Stimulated activated CD4-positive, alpha-beta T cell treated with anti-CD3 and anti-CD28 coated beads, TNF-alpha, amount 100 ng/mL, for 48 hours (primary cell): ENCODE data around the gene PBXIP1.
"Not testable (repeated sequence)": the region's sequence is repeated elsewhere in the genome, so short reads cannot be mapped to it uniquely, and the experiment has no call there.

ENCODE experiments used
- DNase-seq, 3 donors: peaks; one replicate each; pipeline ENCODE4 v3.0.0-alpha.2; 2020; ENCODE audit warnings: low read depth in 3 of 3

The PBXIP1 gene

GRCh38 chr1:154937085-154937987, 18.6 kb downstream of the PBXIP1 start:
- DNase-seq: peak; percentile 76 to 88 (median 78)

- DNase-seq: peak; percentile 81 to 91 (median 90)
Measured at GRCh38 chr1:154936555-154937084, 19.3 kb downstream of the PBXIP1 start, which contains the start of gene PMVK. Gene PMVK, minus strand, starts transcription at chr1:154936719. Its CDS starts 34 bp downstream, at chr1:154936685.

- no peak for DNase-seq
Measured at GRCh38 chr1:154935749-154936554, 19.9 kb downstream of the PBXIP1 start.

DNA sequence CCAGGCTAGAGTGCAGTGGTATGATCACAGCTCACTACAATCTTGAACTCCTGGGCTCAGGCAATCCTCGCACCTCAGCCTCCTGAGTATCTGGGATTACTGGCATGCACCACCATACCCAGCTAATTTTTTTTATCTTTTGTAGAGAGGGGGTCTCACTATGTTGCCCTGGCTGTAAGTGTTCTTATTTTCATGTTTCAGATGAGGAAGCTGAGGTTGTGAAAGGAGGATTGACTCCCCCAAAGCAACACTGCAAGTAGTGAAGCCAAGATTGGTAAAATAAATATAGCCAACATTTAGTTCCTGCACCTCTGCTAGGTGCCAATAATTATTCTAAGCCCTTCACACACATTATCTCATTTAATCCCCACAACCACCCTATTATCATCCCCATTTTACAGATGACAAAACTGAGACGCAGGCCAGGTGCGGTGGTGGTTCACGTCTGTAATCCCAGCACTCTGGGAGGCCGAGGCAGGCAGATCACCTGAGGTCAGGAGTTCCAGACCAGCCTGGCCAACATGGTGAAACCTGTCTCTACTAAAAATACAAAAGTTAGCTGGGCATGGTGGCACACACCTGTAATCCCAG, 21.4 kb downstream of the PBXIP1 start:
- DNase-seq: no peak

GRCh38 chr1:154931940-154932487, 23.9 kb downstream of the PBXIP1 start:
- DNase-seq: no peak

- DNase-seq: no peak
Measured at GRCh38 chr1:154926201-154926600, 29.7 kb downstream of the PBXIP1 start.

GRCh38 chr1:154925335-154926170, 30.3 kb downstream of the PBXIP1 start:
- no peak for DNase-seq

DNA sequence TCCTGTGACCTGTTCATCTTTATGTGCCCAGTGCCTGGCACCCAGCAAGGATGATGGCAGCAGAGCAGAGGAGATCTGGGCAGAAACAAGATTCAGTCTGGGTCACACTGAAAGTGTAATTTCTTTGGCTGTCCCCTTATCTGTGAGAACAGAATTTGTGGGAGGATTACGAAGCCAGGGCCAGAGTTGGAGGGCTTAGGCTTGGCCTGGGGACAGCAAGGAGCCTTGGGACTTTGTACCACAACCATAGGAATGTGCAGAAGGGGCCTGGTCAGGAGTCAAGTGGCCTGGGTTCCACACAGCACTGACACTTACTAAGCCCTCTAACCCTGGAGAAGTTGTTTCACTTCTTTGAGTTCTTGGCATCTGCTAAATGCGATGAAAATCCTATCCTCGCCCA, 32.2 kb downstream of the PBXIP1 start:
- no peak for DNase-seq

DNA sequence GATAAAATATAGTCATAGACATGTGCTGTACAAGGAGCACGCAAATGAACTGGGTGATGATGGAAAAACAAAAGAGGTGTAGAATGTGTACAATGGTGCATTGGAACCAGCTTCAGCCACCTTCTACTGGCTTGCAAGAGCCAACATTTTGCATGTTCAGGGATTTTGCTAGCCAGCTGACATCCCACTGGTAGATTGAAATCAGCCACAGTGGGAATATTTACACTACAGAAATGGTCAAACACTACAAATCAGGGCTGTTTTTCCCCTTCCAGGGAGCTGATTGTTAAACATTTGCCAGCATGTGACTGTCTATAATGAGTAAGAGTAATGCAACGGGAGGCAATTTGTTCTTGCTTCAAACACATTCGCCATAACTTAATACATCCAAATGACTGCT, 42.6 kb downstream of the PBXIP1 start:
- no peak for DNase-seq

GRCh38 chr1:154912755-154913154, 43.1 kb downstream of the PBXIP1 start:
- DNase-seq: no peak

- DNase-seq: no peak
Measured at GRCh38 chr1:154911691-154912550, 44.0 kb downstream of the PBXIP1 start.

GRCh38 chr1:154910851-154911250, 45.0 kb downstream of the PBXIP1 start:
- no peak for DNase-seq

DNA sequence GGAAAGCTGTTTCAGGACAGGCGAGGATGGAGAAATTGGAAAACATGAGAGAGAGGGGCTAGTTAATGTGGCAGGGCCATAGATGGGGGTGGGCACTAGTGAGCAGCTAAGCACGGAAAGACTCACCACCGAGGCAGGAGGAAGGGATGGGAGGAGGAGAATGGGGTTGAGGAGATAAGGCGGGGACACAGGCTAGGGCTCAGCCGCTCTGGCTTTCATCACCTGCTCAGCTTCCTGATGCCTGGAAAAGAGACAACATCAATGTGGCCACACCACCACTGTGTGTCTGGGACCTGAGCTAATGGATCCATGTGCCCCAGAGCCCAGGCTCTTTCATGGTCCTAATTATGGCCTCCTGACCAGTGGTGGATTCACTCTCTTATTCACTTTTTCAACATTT, 47.0 kb downstream of the PBXIP1 start:
- DNase-seq: no peak

- DNase-seq: not testable (repeated sequence)
Measured at GRCh38 chr1:154908129-154908528, 47.8 kb downstream of the PBXIP1 start.

GRCh38 chr1:154906621-154907081, 49.2 kb downstream of the PBXIP1 start:
- DNase-seq: no peak

DNA sequence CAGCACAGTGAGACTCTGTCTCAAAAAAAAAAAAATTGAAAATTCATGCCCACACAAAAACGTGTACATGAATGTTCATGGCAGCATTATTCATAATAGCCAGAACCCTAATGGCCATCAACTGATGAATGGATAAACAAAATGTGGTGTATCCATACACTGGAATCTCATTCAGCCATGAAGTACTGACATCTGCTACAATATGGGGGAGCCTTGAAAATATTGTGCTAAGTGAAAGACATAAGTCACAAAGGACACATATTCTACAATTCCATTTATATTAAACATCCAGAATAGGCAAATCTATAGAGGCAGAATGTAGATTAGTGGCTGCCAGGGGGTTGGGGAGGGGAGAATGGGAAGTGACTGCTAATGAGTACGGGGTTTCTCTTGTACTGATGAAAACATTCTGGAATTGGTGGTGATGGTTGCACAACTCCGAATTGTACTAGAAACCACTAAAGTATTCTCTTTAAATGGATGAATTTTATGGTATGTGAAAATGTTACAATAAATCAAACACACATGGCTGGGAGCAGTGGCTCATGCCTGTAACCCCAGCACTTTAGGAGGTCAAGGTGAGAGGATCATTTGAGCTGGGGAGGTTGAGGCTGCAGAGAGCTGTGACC, 52.8 kb downstream of the PBXIP1 start:
- DNase-seq: no peak

GRCh38 chr1:154901591-154901990, 54.3 kb downstream of the PBXIP1 start:
- DNase-seq: no peak

DNA sequence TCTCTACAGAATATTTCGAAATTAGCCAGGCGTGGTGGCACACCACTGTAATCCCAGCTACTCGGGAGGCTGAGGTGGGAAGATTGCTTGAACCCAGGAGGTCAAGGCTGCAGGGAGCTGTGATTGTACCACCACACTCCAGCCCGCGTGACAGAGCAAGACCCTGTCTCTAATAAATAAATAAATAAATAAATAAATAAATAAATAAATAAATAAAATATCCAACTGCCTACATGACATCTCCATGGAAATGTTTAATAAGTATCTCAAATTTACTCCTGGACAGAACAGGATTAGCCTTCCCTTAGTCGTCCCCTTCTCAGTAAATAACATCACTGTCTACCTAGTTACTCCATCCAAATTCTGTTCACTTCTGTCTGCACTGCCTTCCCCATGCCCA, 56.9 kb downstream of the PBXIP1 start:
- no peak for DNase-seq

- DNase-seq: no peak
Measured at GRCh38 chr1:154896771-154897286, 59.1 kb downstream of the PBXIP1 start.
